GM19099 (cell line): ENCODE data around the gene WFIKKN1.

Experiments
- POLR2A ChIP-seq: IDR thresholded peaks from 3 replicates; pipeline ENCODE4 v1.6.1; 2011; ENCODE audit warnings: low read depth; ENCODE audit not compliant: insufficient read length; ENCODE audit errors: extremely low read depth

WFIKKN1 gene

GRCh38 chr16:662597-662996 is 31.8 kb downstream of the WFIKKN1 start:
- TF ChIP-seq POLR2A: no peak

GRCh38 chr16:666572-666971 is 35.8 kb downstream of the WFIKKN1 start:
- no peak for TF ChIP-seq POLR2A

GRCh38 chr16:667113-667779 is 36.5 kb downstream of the WFIKKN1 start:
- TF ChIP-seq POLR2A: no peak

GRCh38 chr16:667780-668518 is 37.2 kb downstream of the WFIKKN1 start, which contains the start of gene RHOT2:
Gene RHOT2, plus strand, starts transcription at chr16:668132. Its CDS starts 68 bp downstream, at chr16:668200.
- peak; percentile 96 for TF ChIP-seq POLR2A

- no peak for TF ChIP-seq POLR2A
Observed at GRCh38 chr16:668519-669171, 37.9 kb downstream of the WFIKKN1 start.

- no peak for TF ChIP-seq POLR2A
Observed at GRCh38 chr16:669666-670065, 38.9 kb downstream of the WFIKKN1 start.

GRCh38 chr16:670485-671352 is 39.9 kb downstream of the WFIKKN1 start:
- no peak for TF ChIP-seq POLR2A

- no peak for TF ChIP-seq POLR2A
Observed at GRCh38 chr16:671353-672131, 40.8 kb downstream of the WFIKKN1 start.

- no peak for TF ChIP-seq POLR2A
Observed at GRCh38 chr16:672371-672770, 41.6 kb downstream of the WFIKKN1 start.

GRCh38 chr16:672851-673250 is 42.1 kb downstream of the WFIKKN1 start:
- no peak for TF ChIP-seq POLR2A

GRCh38 chr16:673399-673991 is 42.7 kb downstream of the WFIKKN1 start:
- TF ChIP-seq POLR2A: no peak

- no peak for TF ChIP-seq POLR2A
Observed at GRCh38 chr16:674214-674881, 43.6 kb downstream of the WFIKKN1 start.

- TF ChIP-seq POLR2A: no peak
Observed at GRCh38 chr16:674968-675883, 44.4 kb downstream of the WFIKKN1 start, which contains the start of gene RHBDL1. Gene RHBDL1, plus strand, starts transcription at chr16:675671. Its CDS starts 120 bp downstream, at chr16:675791.
